HG03354 (cell line): ENCODE data around the gene CTDP1.

Experiments used
- ATAC-seq: cut with Tn5 transposase; IDR thresholded peaks from one replicate; pipeline ENCODE4 v1.9.1; 2021; ENCODE audit warnings: mild to moderate bottlenecking; ENCODE audit not compliant: unreplicated experiment, poor library complexity, severe bottlenecking

Gene CTDP1

GRCh38 chr18:79644006-79644665 lies 35.5 kb upstream of the CTDP1 start:
- ATAC-seq, result peak; percentile 93

DNA sequence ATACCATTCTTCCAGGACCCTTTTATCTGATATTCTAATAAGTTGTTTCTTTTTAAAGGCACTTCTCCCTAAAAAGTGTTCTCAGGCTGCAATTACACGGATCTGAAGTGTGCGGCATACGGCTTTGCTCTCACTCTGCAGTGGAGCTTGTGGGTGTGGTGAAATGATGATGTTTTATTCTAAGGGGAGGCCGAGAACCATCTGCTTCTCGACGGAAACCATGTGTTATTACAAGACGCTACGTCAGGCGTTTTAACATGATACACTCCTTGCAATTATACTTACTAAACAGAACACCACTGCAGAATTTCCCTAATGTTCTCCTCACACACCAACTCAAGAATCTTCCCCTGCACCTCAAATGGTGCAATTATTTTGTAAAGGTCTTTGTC lies 34.9 kb upstream of the CTDP1 start:
- no peak for ATAC-seq

- ATAC-seq, result no peak
These were observed 34.2 kb upstream of the CTDP1 start for GRCh38 chr18:79645291-79645983.

- no peak for ATAC-seq
These were observed 32.3 kb upstream of the CTDP1 start for GRCh38 chr18:79647307-79647706.

- no peak for ATAC-seq
These were observed 28.6 kb upstream of the CTDP1 start for GRCh38 chr18:79650959-79651358.

DNA sequence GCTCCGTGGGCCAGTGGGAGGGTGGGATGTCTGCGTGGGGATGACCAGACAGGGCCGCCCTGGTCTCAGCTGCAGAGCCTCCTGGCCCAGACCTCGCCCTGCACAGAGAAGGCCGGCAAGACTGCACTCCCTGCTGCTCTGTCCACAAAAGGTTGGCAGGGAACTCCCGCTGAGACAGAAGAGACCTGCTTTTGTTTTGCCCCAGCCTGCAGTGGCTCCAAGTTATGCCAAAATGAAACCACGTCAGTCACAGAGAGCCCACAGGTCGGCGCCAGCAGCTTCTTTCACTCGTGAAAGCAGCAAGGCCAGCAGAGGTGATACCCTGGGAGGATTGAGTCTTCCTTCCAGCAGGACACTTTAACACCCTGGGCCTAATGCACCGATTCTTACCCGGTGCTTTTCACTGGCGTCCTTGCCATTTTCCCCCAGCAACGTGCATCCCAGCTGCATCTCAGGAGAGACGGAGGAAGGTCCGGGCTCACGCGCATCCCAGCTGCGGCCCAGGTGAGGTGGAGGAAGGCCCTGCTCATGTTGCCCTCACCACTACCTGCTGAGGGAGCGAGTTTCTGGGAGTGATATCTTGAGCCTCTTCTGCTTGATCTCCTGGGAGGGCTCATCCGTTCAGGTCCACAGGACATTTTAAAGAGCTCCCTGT lies 22.1 kb upstream of the CTDP1 start:
- ATAC-seq, result no peak

DNA sequence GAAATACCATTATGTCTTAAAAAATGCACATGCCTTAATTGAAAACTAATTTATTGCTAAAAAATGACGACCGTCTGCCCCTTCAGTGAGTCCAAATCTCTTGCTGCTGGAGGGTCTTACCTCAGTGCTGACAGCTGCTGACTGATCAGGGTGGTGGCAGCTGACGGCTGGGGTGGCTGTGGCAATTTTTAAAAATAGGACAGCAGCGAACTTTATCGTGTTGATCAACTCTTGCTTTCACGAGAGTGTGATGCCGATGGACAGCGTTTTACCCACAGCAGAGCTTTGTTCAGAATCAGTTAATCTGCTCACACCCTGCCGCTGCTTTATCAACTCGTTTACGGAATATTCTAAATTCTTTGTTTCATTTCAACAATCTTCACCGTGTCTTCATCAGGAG lies 21.2 kb upstream of the CTDP1 start:
- no peak for ATAC-seq

DNA sequence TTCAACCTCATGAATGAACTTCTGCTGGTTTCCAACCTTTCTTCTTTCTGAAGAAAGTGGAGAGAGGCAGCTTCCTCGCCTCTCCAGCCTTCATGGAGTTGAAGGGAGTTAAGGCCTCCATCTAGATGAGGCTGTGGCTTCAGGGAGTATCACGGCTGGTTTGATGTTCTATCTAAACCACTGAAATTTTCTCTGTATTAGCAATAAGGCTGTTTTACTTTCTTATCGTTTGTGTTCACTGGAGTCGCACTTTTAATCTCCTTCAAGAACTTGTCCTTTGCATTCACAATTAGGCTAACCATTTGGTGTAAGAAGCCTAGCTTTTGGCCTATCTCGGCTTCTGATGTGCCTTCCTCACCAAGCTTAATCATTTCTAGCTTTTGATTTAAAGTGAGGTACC lies 19.9 kb upstream of the CTDP1 start:
- no peak for ATAC-seq

DNA sequence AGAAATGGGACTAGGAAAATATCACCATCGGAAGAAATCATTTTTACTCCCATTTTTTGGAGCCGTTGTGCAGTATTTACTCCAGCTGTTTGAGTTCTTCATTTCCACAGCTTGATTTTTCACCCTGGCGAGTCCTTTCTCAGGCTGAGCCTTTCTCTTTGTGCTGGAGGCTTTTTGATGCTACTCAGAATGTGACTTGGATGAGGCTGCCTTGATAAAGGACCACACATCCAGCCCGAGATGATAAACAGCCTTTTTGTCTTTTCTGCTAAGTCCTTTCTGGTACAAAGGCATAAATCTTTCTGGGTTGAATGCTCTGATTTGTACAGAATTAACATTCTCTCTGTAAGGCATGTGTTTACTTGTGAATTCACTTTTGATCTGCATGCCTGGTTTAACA lies 17.6 kb upstream of the CTDP1 start:
- no peak for ATAC-seq

- no peak for ATAC-seq
These were observed 17.2 kb upstream of the CTDP1 start for GRCh38 chr18:79662439-79662838.

DNA sequence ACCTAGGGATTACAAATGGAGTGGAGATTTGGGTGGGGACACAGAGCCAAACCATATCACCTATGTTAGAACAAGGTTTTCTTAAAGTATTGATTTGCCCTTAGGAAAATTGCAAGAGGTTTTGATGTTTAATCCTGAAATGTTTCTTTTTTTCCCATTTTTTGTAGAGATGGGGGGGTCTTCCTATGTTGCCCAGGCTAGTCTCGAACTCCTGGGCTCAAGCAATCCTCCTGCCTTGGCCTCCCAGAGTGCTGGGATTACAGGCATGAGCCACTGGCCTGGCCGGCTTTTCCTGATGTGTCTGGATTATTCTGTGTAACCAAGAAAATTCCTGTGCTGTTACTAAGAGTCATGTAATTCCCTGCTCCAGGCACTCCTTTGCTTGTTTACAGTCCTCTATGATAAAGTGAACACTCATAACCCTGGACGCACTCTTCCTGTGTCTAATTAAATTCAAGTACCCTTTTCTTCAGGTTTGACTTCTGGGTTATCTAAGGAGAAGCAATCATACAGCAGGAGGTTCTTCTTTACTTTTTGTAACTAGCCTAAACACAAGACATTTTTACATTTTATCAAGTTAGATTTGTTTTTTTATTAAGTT lies 15.0 kb upstream of the CTDP1 start:
- no peak for ATAC-seq

GRCh38 chr18:79668203-79668602 lies 11.4 kb upstream of the CTDP1 start:
- no peak for ATAC-seq

DNA sequence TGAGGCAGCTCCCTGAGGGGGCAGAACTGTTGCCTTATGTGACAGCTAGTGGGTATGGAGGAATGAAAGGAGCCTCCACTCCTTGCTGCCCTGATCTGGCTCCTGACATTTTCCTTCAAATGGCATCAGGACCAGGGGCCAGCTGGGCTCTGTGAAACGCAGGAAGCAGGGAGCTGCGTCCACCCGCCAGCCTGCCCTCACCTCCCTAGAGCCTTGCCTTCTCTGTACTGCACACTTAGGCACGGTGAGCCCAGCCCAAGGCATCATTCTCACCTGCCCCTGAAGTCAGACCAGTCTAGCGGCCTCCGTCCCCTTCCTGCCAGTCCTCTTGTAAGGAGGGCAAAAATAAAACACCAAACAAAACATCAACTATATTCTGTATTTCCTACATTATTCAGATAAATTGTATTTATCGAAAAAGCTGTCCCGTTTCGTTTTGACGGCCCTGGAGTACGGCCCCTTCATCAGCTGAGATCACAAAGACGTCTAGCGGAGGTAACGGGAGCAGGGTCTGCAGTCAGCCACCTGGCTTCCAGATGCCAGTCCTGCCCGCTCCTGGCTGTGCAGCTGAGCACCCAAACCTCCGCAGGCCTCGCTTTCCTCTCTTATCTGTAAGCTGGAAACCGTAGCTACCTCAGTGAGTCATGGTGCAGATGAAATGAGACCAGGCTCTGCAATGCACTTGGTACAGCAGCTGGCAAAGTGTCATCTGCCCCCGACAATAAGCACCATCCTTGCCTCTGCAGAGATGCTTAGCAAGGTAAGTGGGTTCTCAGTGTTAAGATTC lies 6.9 kb upstream of the CTDP1 start:
- no peak for ATAC-seq

DNA sequence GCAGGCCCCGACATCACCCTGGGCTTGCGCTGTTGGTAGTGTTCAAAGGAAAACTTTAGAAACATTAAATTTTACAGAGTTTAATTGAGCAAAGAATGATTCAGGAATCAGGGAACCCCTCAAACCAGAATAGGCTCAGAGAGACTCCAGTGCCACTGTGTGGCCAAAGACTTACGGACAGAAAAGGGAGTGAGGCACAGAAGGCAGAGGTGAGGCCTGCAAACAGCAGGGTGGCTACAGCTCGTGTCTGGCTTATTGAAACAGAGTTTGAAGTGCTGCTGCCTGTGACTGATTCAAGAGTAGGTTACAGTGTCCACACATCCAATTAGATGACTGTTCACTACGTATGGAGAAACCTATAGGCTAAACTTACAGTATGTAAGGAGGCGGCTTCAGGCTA lies 2.4 kb upstream of the CTDP1 start:
- ATAC-seq, result no peak

DNA sequence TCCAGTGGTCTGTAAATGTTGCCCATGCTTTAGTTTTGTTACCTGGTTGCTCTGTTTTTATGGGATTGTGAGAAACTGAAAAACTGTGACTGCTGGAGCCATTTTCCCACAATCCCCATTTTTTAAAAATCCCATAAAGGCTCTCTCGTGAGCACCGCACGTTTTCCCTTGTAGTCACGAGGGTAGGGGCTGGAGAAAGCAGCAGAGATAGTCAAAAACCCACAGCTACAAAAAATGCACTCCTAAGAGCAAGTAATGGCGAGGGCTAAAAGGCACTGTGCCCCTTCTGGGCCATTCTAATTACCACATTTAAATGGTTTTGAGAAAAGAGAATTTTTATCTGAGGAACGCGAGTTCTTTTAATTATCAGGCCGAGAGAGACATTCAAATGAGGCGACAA lies 1.8 kb upstream of the CTDP1 start:
- no peak for ATAC-seq

DNA sequence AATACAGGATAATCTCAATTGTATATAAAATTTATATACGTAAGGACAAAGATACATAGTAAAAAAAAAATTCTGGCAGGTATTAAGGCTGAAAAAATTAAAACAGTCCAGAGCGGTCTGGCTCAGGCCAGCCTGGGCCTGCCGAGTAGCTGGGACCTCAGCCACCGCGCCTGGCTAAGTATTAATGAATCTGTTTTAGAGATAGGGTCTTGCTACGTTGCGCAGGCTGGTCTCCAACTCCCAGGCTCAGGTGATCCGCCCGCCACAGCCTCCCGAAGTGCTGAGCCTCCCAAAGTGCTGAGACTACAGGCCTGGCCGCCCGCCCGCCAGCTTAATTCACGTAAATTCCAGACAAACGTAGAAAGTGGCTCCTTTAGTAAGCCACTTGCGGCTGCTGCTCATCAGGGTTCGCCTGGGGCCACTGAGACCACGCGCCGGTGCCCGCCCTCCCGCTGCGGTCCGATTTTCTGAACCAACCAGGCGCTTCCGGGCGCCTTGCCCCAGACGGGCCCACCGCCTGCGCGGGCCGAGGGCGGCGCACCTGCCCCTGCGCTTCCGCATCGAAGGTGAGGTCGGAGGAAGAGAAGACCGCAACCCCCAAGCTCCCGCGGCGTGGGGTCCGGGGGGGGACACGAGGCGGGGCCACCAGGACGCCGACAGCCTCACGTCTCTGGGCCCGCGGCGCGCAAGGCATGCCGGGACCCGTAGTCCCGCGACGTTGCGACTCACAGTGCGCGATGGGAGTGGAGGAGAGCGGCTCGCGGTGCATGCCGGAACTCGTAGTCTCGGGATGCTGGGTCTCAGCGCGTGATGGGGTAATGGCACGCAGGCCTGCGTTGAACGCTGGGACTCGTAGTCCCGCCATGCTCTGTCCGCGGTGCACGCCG lies 695 bp upstream of the CTDP1 start:
- peak; percentile 94 for ATAC-seq

- ATAC-seq, result peak; percentile 11
These were observed 687 bp downstream of the CTDP1 start for GRCh38 chr18:79680100-79680879.

DNA sequence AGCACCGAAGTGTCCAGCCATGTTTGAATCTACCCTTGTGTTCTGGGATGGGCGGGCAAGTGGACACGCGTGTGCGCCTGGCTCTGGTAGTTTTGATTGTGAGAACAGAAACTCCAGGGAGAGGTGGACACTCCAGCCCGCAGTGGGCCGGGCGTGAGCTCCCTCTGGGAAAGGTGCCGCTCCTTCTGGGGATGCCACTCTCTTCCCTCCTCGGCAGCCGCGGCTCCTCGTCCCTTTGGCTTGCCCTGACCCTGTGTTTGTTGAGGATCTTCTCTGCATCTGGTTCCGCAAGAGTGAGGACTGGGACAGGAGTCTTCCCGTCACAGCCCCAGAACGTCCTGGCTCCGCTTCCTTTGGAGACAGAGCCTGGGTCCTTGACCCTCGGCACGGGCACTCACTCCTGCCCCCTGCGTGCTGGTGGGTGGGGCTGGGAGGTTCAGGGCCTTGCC lies 1.3 kb downstream of the CTDP1 start:
- ATAC-seq, result no peak
